PFSK-1 (cell line): ENCODE data around the gene GABRA4. TPM values are rescaled to one million over a fixed set of nuclear protein-coding genes. Genes with fewer than 3 reads are reported as not detected.

Experiments
- FOXP2 ChIP-seq: optimal IDR thresholded peaks from 2 replicates; pipeline ENCODE3; 2011; ENCODE audit warnings: borderline replicate concordance, control low read depth, inconsistent platforms; ENCODE audit not compliant: insufficient read depth; ENCODE audit errors: extremely low read length, extremely low read depth
- POLR2AphosphoS5 ChIP-seq: IDR thresholded peaks from 2 replicates; pipeline ENCODE4 v1.6.1; 2012; ENCODE audit warnings: low read depth, mild to moderate bottlenecking, control low read depth, low read length, moderate library complexity
- SIN3A ChIP-seq: IDR thresholded peaks from 2 replicates; pipeline ENCODE4 v1.6.1; 2012; ENCODE audit warnings: mild to moderate bottlenecking, low read length, moderate library complexity, borderline replicate concordance; ENCODE audit not compliant: insufficient read depth
- TAF1 ChIP-seq: IDR thresholded peaks from 2 replicates; pipeline ENCODE4 v1.6.1; 2012; ENCODE audit warnings: low read length, control low read depth, borderline replicate concordance; ENCODE audit not compliant: insufficient read depth
- polyA plus RNA-seq: library from polyadenylated mRNA; unstranded; fragments of >200 nt; gene quantifications from one replicate; pipeline ENCODE4 v1.2.1, GENCODE V29; 2012; ENCODE audit warnings: low read depth, missing spikeins; ENCODE audit not compliant: insufficient read length
- TF ChIP-seq, protein P1 (sequence below), 2 experiments: IDR thresholded peaks; 2 replicates each; pipeline versions ENCODE4 v1.6.1 to v1.8.0; 2011 to 2012; ENCODE audit warnings: low read depth in 2 of 2, low read length in 2 of 2, control low read depth in 1 of 2, inconsistent platforms in 1 of 2, mild to moderate bottlenecking in 1 of 2, moderate library complexity in 1 of 2; ENCODE audit not compliant: insufficient read depth in 1 of 2

Gene GABRA4
- not detected for polyA plus RNA-seq

GRCh38 chr4:46993075-46994006 is at the start of gene GABRA4:
Gene GABRA4 (minus strand): TSS chr4:46993581. CDS start chr4:46993424, 157 bp downstream.
- TF ChIP-seq, protein P1, sequence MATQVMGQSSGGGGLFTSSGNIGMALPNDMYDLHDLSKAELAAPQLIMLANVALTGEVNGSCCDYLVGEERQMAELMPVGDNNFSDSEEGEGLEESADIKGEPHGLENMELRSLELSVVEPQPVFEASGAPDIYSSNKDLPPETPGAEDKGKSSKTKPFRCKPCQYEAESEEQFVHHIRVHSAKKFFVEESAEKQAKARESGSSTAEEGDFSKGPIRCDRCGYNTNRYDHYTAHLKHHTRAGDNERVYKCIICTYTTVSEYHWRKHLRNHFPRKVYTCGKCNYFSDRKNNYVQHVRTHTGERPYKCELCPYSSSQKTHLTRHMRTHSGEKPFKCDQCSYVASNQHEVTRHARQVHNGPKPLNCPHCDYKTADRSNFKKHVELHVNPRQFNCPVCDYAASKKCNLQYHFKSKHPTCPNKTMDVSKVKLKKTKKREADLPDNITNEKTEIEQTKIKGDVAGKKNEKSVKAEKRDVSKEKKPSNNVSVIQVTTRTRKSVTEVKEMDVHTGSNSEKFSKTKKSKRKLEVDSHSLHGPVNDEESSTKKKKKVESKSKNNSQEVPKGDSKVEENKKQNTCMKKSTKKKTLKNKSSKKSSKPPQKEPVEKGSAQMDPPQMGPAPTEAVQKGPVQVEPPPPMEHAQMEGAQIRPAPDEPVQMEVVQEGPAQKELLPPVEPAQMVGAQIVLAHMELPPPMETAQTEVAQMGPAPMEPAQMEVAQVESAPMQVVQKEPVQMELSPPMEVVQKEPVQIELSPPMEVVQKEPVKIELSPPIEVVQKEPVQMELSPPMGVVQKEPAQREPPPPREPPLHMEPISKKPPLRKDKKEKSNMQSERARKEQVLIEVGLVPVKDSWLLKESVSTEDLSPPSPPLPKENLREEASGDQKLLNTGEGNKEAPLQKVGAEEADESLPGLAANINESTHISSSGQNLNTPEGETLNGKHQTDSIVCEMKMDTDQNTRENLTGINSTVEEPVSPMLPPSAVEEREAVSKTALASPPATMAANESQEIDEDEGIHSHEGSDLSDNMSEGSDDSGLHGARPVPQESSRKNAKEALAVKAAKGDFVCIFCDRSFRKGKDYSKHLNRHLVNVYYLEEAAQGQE (IDR thresholded peaks at IDR 0.05; ENCODE audit: insufficient read depth in 1 of 2, low read depth in 2 of 2, low read length in 2 of 2): no peak
- TF ChIP-seq SIN3A (no peak), POLR2AphosphoS5 (no peak), TAF1 (no peak), FOXP2 (no peak)

DNA sequence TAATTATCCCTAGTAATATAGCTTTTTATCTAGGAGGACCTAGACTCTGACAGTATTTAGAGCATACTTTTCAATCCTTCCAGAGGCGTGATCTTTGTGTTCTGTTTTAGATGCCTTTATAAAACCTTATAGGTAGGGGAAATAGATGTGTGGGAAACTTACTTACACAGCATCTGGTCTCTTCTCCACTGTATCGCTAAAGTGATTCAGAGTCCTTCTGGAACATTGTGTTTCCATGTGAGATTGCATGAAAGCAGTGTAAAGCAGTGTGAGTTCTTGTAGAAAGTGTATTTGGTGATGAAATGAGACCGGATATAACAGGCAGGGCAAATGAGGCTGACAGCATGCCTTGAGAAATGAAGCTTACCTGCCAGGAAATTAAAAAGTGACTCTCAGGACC is 47.4 kb upstream of the GABRA4 start:
- TF ChIP-seq POLR2AphosphoS5 (no peak), FOXP2 (no peak), TAF1 (no peak), SIN3A (no peak)
- TF ChIP-seq, protein P1 (IDR thresholded peaks at IDR 0.05; ENCODE audit: insufficient read depth in 1 of 2, low read depth in 2 of 2, low read length in 2 of 2): no peak

DNA sequence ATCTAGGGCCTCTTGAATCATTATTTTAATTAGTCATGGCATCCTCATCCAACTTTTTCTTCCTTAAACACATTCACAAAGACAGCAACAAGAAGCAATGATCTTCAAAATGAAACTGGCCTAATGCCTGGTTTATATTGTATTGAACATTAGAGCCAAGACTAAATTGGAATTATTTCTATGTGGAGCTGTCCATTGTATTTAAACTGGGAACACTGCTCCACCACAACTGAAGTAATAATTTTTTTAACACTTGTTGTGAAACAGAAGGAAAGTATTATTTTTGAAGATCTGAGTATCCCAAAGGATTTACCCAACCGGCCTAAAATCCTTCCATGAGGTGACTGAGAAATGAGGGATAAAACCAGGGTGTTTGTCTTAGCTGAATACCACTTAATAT is 44.9 kb upstream of the GABRA4 start:
- TF ChIP-seq TAF1 (no peak), POLR2AphosphoS5 (no peak), SIN3A (no peak), FOXP2 (no peak)
- TF ChIP-seq, protein P1 (IDR thresholded peaks at IDR 0.05; ENCODE audit: insufficient read depth in 1 of 2, low read depth in 2 of 2, low read length in 2 of 2): no peak

GRCh38 chr4:47032405-47033106 is 39.2 kb upstream of the GABRA4 start:
- TF ChIP-seq SIN3A: no peak
- TF ChIP-seq, protein P1 (IDR thresholded peaks at IDR 0.05; ENCODE audit: insufficient read depth in 1 of 2, low read depth in 2 of 2, low read length in 2 of 2): no peak
- no peak for TF ChIP-seq FOXP2
- TF ChIP-seq TAF1: no peak
- TF ChIP-seq POLR2AphosphoS5: no peak
